ENCODE results near the gene SCRN1.

- TF ChIP-seq POLR2A (IDR thresholded peaks at IDR 0.05) (no peak), CTCF (IDR thresholded peaks at IDR 0.05) (no peak), POLR2AphosphoS5 (IDR thresholded peaks at IDR 0.05) (no peak), EP300 (IDR thresholded peaks at IDR 0.05) (no peak)
Measured at GRCh38 chr7:29877196-29877595, 112.4 kb downstream of the SCRN1 start.
